ENCODE data around the gene ZNF426.

The ZNF426 gene

DNA sequence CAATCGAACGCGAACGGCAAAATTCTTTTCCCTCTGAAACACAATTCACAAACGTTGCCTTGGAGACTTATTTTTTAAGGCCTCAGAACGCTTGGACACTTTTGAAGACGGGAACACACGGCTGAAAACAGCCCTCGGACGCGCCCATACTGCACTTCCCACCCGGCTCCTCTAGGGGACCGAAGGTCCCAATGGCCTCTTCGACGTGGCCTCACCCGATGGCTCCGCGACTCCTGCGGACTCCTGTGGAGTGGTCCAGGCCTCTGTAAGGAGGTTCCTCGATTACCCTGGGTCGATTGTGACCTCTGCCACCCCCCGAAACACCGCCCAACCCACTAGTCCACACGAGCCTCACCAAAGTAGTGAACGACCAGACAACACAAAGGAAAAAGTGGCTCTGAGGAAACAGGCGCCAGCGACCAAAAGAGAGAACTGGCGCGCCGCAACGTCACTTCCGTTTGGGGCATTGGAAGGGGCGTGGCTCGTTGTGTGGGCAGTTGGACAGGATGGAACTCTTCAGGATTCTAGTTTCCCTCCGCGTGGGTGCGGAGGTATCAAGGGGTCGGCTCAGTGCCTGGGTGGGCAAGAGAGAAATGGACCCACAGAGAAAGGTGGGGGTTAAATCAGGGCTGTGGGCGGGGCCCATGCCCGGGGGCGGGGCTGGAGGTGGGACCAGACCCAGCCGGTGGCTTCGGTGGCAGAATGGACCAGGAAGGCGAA is 40.1 kb downstream of the ZNF426 start, which contains the start of gene ZNF560:
TSS of gene ZNF560 (minus strand) at position 434 of the 720 bp plus-strand sequence. CDS start 23,303 bp downstream, outside the sequence.
- DNase-seq (ENCODE audit: low spot score) = peak; percentile 83

GRCh38 chr19:9494096-9494495 is 44.3 kb downstream of the ZNF426 start:
- no peak for DNase-seq (ENCODE audit: low spot score)

GRCh38 chr19:9487016-9487415 is 51.4 kb downstream of the ZNF426 start:
- DNase-seq (ENCODE audit: low spot score) = no peak

GRCh38 chr19:9485140-9485539 is 53.3 kb downstream of the ZNF426 start:
- DNase-seq (ENCODE audit: low spot score) = no peak

- no peak for DNase-seq (ENCODE audit: low spot score)
Observed at GRCh38 chr19:9474975-9475374, 63.5 kb downstream of the ZNF426 start.
